ENCODE measurements around the gene MAST1. TPM values are rescaled to one million over a fixed set of nuclear protein-coding genes. Genes with fewer than 3 reads are reported as not detected.
"Not testable (repeated sequence)": the region's sequence is repeated elsewhere in the genome, so short reads cannot be mapped to it uniquely, and the experiment has no call there.

MAST1 gene
- polyA plus RNA-seq, 6 donors from 2014 or later: 0.10 to 2.5 (median 1.0) TPM; not detected in 1

- Mint-ChIP-seq H3K9me3 (no peaks in the 10 kb centered on the region), H3K27me3 (no peaks in the 10 kb centered on the region), H3K27ac (no peak overlapping the region), H3K36me3 (peaks cover 5 to 8% of the 10 kb centered on the region in 2 donors), H3K4me3 (no peak overlapping the region), H3K4me1 (no peaks in the 10 kb centered on the region)
- DNase-seq: no peak
- ATAC-seq (ENCODE audit: low read depth in 2 of 2): no peak
These were observed 23.2 kb upstream of the MAST1 start for GRCh38 chr19:12815088-12815487.

GRCh38 chr19:12817188-12817587, 21.1 kb upstream of the MAST1 start:
- not testable (repeated sequence) for H3K36me3 Mint-ChIP-seq; H3K27me3 Mint-ChIP-seq; H3K27ac Mint-ChIP-seq; H3K4me1 Mint-ChIP-seq; H3K4me3 Mint-ChIP-seq; H3K9me3 Mint-ChIP-seq; ATAC-seq (ENCODE audit: low read depth in 2 of 2); DNase-seq

- H3K36me3 Mint-ChIP-seq; H3K27ac Mint-ChIP-seq; DNase-seq; H3K4me1 Mint-ChIP-seq; H3K27me3 Mint-ChIP-seq; ATAC-seq (ENCODE audit: low read depth in 2 of 2); H3K9me3 Mint-ChIP-seq: not testable (repeated sequence)
- peak overlapping the region in 1 of 8 donors; percentile 61 for H3K4me3 Mint-ChIP-seq
These were observed 20.5 kb upstream of the MAST1 start for GRCh38 chr19:12817810-12818209.

GRCh38 chr19:12821761-12822160, 16.6 kb upstream of the MAST1 start:
- Mint-ChIP-seq H3K36me3 (no peaks in the 10 kb centered on the region), H3K27ac (no peak overlapping the region), H3K4me1 (peaks cover 7 to 13% (median 10%) of the 10 kb centered on the region in 3 donors), H3K9me3 (peaks cover 0 to 7% (median 0%) of the 10 kb centered on the region in 7 donors), H3K27me3 (peaks cover 17 to 27% (median 22%) of the 10 kb centered on the region in 3 donors), H3K4me3 (no peak overlapping the region)
- no peak for DNase-seq
- ATAC-seq (ENCODE audit: low read depth in 2 of 2): no peak

- peak overlapping the region in 5 of 8 donors; percentile 37 to 77 (median 48) for H3K4me3 Mint-ChIP-seq
- H3K4me1 Mint-ChIP-seq: peaks cover 7 to 17% (median 13%) of the 10 kb centered on the region in 3 donors
- peaks cover 0 to 7% (median 0%) of the 10 kb centered on the region in 7 donors for H3K9me3 Mint-ChIP-seq
- DNase-seq (no peak), ATAC-seq (ENCODE audit: low read depth in 2 of 2) (peak in 1 of 2 donors; percentile 41)
- H3K27ac Mint-ChIP-seq: peak overlapping the region in 1 of 6 donors; percentile 3
- H3K27me3 Mint-ChIP-seq: peaks cover 36 to 63% (median 49%) of the 10 kb centered on the region in 3 donors
- no peaks in the 10 kb centered on the region for H3K36me3 Mint-ChIP-seq
These were observed 12.8 kb upstream of the MAST1 start for GRCh38 chr19:12825254-12826131.

GRCh38 chr19:12828494-12828893, 9.8 kb upstream of the MAST1 start:
- H3K4me3 Mint-ChIP-seq: no peak overlapping the region

GRCh38 chr19:12833418-12833737, 4.9 kb upstream of the MAST1 start:
- peak overlapping the region in 2 of 6 donors; percentile 9 to 49 for H3K27ac Mint-ChIP-seq
- DNase-seq (no peak), ATAC-seq (ENCODE audit: low read depth in 2 of 2) (no peak)
- H3K36me3 Mint-ChIP-seq: peaks cover 0 to 19% of the 10 kb centered on the region in 2 donors
- peaks cover 65 to 93% (median 70%) of the 10 kb centered on the region in 3 donors for H3K27me3 Mint-ChIP-seq
- peaks cover 1 to 17% (median 6%) of the 10 kb centered on the region in 7 donors for H3K9me3 Mint-ChIP-seq
- peaks cover 19 to 49% (median 34%) of the 10 kb centered on the region in 3 donors for H3K4me1 Mint-ChIP-seq
- peak overlapping the region; percentile 14 to 76 (median 70) for H3K4me3 Mint-ChIP-seq

More at GRCh38 chr19:12828494-12828893, 9.8 kb upstream of the MAST1 start:
- Mint-ChIP-seq H3K9me3 (peaks cover 1 to 17% (median 3%) of the 10 kb centered on the region in 7 donors), H3K36me3 (peaks cover 0 to 14% of the 10 kb centered on the region in 2 donors), H3K4me1 (peaks cover 21 to 38% (median 32%) of the 10 kb centered on the region in 3 donors), H3K27me3 (peaks cover 60 to 88% (median 73%) of the 10 kb centered on the region in 3 donors), H3K27ac (no peak overlapping the region)
- DNase-seq (no peak), ATAC-seq (ENCODE audit: low read depth in 2 of 2) (peak; percentile 52 to 53)

GRCh38 chr19:12833738-12834565, 4.4 kb upstream of the MAST1 start:
- Mint-ChIP-seq H3K4me3 (peak overlapping the region; percentile 51 to 79 (median 68)), H3K4me1 (peaks cover 23 to 51% (median 36%) of the 10 kb centered on the region in 3 donors), H3K27me3 (peaks cover 66 to 93% (median 68%) of the 10 kb centered on the region in 3 donors), H3K36me3 (peaks cover 0 to 19% of the 10 kb centered on the region in 2 donors), H3K9me3 (peaks cover 1 to 17% (median 6%) of the 10 kb centered on the region in 7 donors), H3K27ac (peak overlapping the region in 3 of 6 donors; percentile 52 to 88 (median 85))
- DNase-seq (no peak), ATAC-seq (ENCODE audit: low read depth in 2 of 2) (no peak)

- H3K9me3 Mint-ChIP-seq: peaks cover 1 to 17% (median 6%) of the 10 kb centered on the region in 7 donors
- peaks cover 67 to 93% (median 69%) of the 10 kb centered on the region in 3 donors for H3K27me3 Mint-ChIP-seq
- peaks cover 29 to 57% (median 42%) of the 10 kb centered on the region in 3 donors for H3K4me1 Mint-ChIP-seq
- H3K36me3 Mint-ChIP-seq: peaks cover 0 to 19% of the 10 kb centered on the region in 2 donors
- H3K4me3 Mint-ChIP-seq: peak within 1 kb of the TSS; percentile 52 to 79 (median 70)
- ATAC-seq (ENCODE audit: low read depth in 2 of 2) (no peak), DNase-seq (no peak)
- peak within 1 kb of the TSS in 5 of 6 donors; percentile 49 to 88 (median 73) for H3K27ac Mint-ChIP-seq
These were observed 3.8 kb upstream of the MAST1 start, which contains the start of gene RTBDN for GRCh38 chr19:12834566-12834943. Gene RTBDN (minus strand): TSS chr19:12834579. CDS start chr19:12829979, 4,600 bp downstream.

GRCh38 chr19:12834976-12835757, 3.1 kb upstream of the MAST1 start:
- H3K36me3 Mint-ChIP-seq: peaks cover 0 to 20% of the 10 kb centered on the region in 2 donors
- no peak for DNase-seq
- peak overlapping the region in 3 of 6 donors; percentile 52 to 73 (median 63) for H3K27ac Mint-ChIP-seq
- H3K9me3 Mint-ChIP-seq: peaks cover 1 to 17% (median 6%) of the 10 kb centered on the region in 7 donors
- H3K4me3 Mint-ChIP-seq: peak overlapping the region in 6 of 8 donors; percentile 47 to 74 (median 68)
- peaks cover 67 to 93% (median 69%) of the 10 kb centered on the region in 3 donors for H3K27me3 Mint-ChIP-seq
- ATAC-seq (ENCODE audit: low read depth in 2 of 2): peak in 1 of 2 donors; percentile 11
- H3K4me1 Mint-ChIP-seq: peaks cover 29 to 61% (median 46%) of the 10 kb centered on the region in 3 donors

GRCh38 chr19:12836529-12836863, 1.8 kb upstream of the MAST1 start:
- no peak for ATAC-seq (ENCODE audit: low read depth in 2 of 2)
- Mint-ChIP-seq H3K9me3 (peaks cover 0 to 16% (median 7%) of the 10 kb centered on the region in 7 donors), H3K4me3 (peak overlapping the region in 2 of 8 donors; percentile 61 to 67), H3K27me3 (peaks cover 67 to 93% (median 69%) of the 10 kb centered on the region in 3 donors), H3K36me3 (peaks cover 0 to 30% of the 10 kb centered on the region in 2 donors), H3K4me1 (peaks cover 39 to 74% (median 58%) of the 10 kb centered on the region in 3 donors), H3K27ac (peak overlapping the region in 1 of 6 donors; percentile 82)
- DNase-seq: no peak

- peaks cover 39 to 72% (median 55%) of the 10 kb centered on the region in 3 donors for H3K4me1 Mint-ChIP-seq
- ATAC-seq (ENCODE audit: low read depth in 2 of 2): no peak
- peaks cover 67 to 93% (median 69%) of the 10 kb centered on the region in 3 donors for H3K27me3 Mint-ChIP-seq
- peaks cover 0 to 11% (median 5%) of the 10 kb centered on the region in 7 donors for H3K9me3 Mint-ChIP-seq
- H3K36me3 Mint-ChIP-seq: peaks cover 0 to 28% of the 10 kb centered on the region in 2 donors
- peak overlapping the region in 1 of 6 donors; percentile 5 for H3K27ac Mint-ChIP-seq
- H3K4me3 Mint-ChIP-seq: peak overlapping the region in 4 of 8 donors; percentile 25 to 81 (median 58)
- DNase-seq: no peak
These were observed 1.1 kb upstream of the MAST1 start for GRCh38 chr19:12837225-12837624.

All from naive B cell (primary cell).